ENCODE data around the gene MEGF11. TPM values are rescaled to one million over a fixed set of nuclear protein-coding genes. Genes with fewer than 3 reads are reported as not detected.

MEGF11 gene
- polyA plus RNA-seq, 3 donors: not detected

GRCh38 chr15:65901336-65901735, 352.2 kb downstream of the MEGF11 start:
- H3K79me2 ChIP-seq (ENCODE audit: insufficient read depth, low read length): no peaks in the 10 kb centered on the region
- no peak for TF ChIP-seq CTCF (IDR thresholded peaks at IDR 0.05)
- H3K4me3 ChIP-seq (replicated peaks in 1 of 3; ENCODE audit: low read depth in 2 of 3, low read length in 3 of 3): no peak overlapping the region
- H3K9me3 ChIP-seq (replicated peaks in 1 of 2; ENCODE audit: control insufficient read depth in 1 of 2, insufficient read depth in 1 of 2, low read length in 2 of 2): no peaks in the 10 kb centered on the region
- Mint-ChIP-seq H3K27me3 (ENCODE audit: low read depth in 3 of 3) (no peaks in the 10 kb centered on the region), H3K27ac (peak overlapping the region in 2 of 7 donors; percentile 8 to 94), H3K36me3 (peaks cover 42 to 48% of the 10 kb centered on the region in 2 donors), H3K4me3 (no peak overlapping the region), H3K4me1 (peaks cover 42% of the 10 kb centered on the region), H3K9me3 (no peaks in the 10 kb centered on the region)
- intact Hi-C loops (cut with micrococcal nuclease): no loop called here
- peaks cover 19 to 65% of the 10 kb centered on the region in 2 donors for H3K36me3 ChIP-seq (replicated peaks in 1 of 2; ENCODE audit: control insufficient read depth in 1 of 2, insufficient read depth in 2 of 2, low read length in 2 of 2)
- no peaks in the 10 kb centered on the region for H4K20me1 ChIP-seq (ENCODE audit: insufficient read depth, low read length)
- no peaks in the 10 kb centered on the region for H3K27me3 ChIP-seq (ENCODE audit: control insufficient read depth in 2 of 2, insufficient read depth in 2 of 2, low read length in 2 of 2)
- H3K9ac ChIP-seq (ENCODE audit: insufficient read depth, low read length, poor library complexity, severe bottlenecking): no peak overlapping the region
- WGBS (ENCODE audit: insufficient coverage): no CpG with 5 or more reads among the region's 2 CpGs
- no peak overlapping the region for H2AFZ ChIP-seq (ENCODE audit: insufficient read depth, low read depth, low read length, poor library complexity, severe bottlenecking)
- no peak overlapping the region for H3K4me2 ChIP-seq (replicated peaks; ENCODE audit: extremely low read depth, low read length, poor library complexity, severe bottlenecking)
- no peak overlapping the region for H3K27ac ChIP-seq (ENCODE audit: low read depth in 1 of 2, low read length in 2 of 2)
- DNase-seq: peak in 1 of 3 donors; percentile 23
- peaks cover 38 to 41% of the 10 kb centered on the region in 2 donors for H3K4me1 ChIP-seq (ENCODE audit: control insufficient read depth in 1 of 2, insufficient read depth in 2 of 2, low read length in 2 of 2)

- no peak for TF ChIP-seq CTCF (IDR thresholded peaks at IDR 0.05)
- no peak overlapping the region for H2AFZ ChIP-seq (ENCODE audit: insufficient read depth, low read depth, low read length, poor library complexity, severe bottlenecking)
- DNase-seq: peak in 1 of 3 donors; percentile 6
- H3K79me2 ChIP-seq (ENCODE audit: insufficient read depth, low read length): no peaks in the 10 kb centered on the region
- peaks cover 3% of the 10 kb centered on the region for H4K20me1 ChIP-seq (ENCODE audit: insufficient read depth, low read length)
- peaks cover 44 to 49% of the 10 kb centered on the region in 2 donors for H3K4me1 ChIP-seq (ENCODE audit: control insufficient read depth in 1 of 2, insufficient read depth in 2 of 2, low read length in 2 of 2)
- no peak overlapping the region for H3K4me3 ChIP-seq (replicated peaks in 1 of 3; ENCODE audit: low read depth in 2 of 3, low read length in 3 of 3)
- H3K4me1 Mint-ChIP-seq: peaks cover 48% of the 10 kb centered on the region
- H3K4me2 ChIP-seq (replicated peaks; ENCODE audit: extremely low read depth, low read length, poor library complexity, severe bottlenecking): no peak overlapping the region
- no peaks in the 10 kb centered on the region for H3K9me3 Mint-ChIP-seq
- peaks cover 17 to 59% of the 10 kb centered on the region in 2 donors for H3K36me3 ChIP-seq (replicated peaks in 1 of 2; ENCODE audit: control insufficient read depth in 1 of 2, insufficient read depth in 2 of 2, low read length in 2 of 2)
- H3K4me3 Mint-ChIP-seq: no peak overlapping the region
- no peak overlapping the region for H3K9ac ChIP-seq (ENCODE audit: insufficient read depth, low read length, poor library complexity, severe bottlenecking)
- no peaks in the 10 kb centered on the region for H3K27me3 ChIP-seq (ENCODE audit: control insufficient read depth in 2 of 2, insufficient read depth in 2 of 2, low read length in 2 of 2)
- no peaks in the 10 kb centered on the region for H3K9me3 ChIP-seq (replicated peaks in 1 of 2; ENCODE audit: control insufficient read depth in 1 of 2, insufficient read depth in 1 of 2, low read length in 2 of 2)
- H3K27me3 Mint-ChIP-seq (ENCODE audit: low read depth in 3 of 3): no peaks in the 10 kb centered on the region
- H3K36me3 Mint-ChIP-seq: peaks cover 35 to 48% of the 10 kb centered on the region in 2 donors
- peak overlapping the region in 1 of 2 donors; percentile 58 for H3K27ac ChIP-seq (ENCODE audit: low read depth in 1 of 2, low read length in 2 of 2)
- peak overlapping the region in 6 of 7 donors; percentile 12 to 78 (median 46) for H3K27ac Mint-ChIP-seq
- intact Hi-C loops (cut with micrococcal nuclease): no loop called here
- WGBS (ENCODE audit: insufficient coverage): no CpG with 5 or more reads among the region's 3 CpGs
Observed at GRCh38 chr15:65900488-65900887, 353.1 kb downstream of the MEGF11 start.
